ENCODE measurements around the gene ARG2. TPM values are rescaled to one million over a fixed set of nuclear protein-coding genes. Genes with fewer than 3 reads are reported as not detected.
"Not testable (repeated sequence)": the region's sequence is repeated elsewhere in the genome, so short reads cannot be mapped to it uniquely, and the experiment has no call there.

The ARG2 gene
- total and polyA plus RNA-seq, 2 donors (not counting 1 experiment from before 2014, with no cell fraction given): 1.9 to 8.4 TPM

- H3K9me3 ChIP-seq (ENCODE audit: control insufficient read depth, insufficient read depth, low read depth, low read length): no peaks in the 10 kb centered on the region
- no peaks in the 10 kb centered on the region for H3K27me3 ChIP-seq (ENCODE audit: control insufficient read depth, insufficient read depth, low read length)
- H3K79me2 ChIP-seq (ENCODE audit: control insufficient read depth, insufficient read depth, low read length): no peaks in the 10 kb centered on the region
- no peak overlapping the region for H3K4me3 ChIP-seq (replicated peaks in 1 of 4; ENCODE audit: control extremely low read depth in 1 of 4, insufficient read depth in 1 of 4, low read depth in 3 of 4, low read length in 4 of 4)
- no peak for DNase-seq (ENCODE audit: low read depth in 2 of 2)
- no peak overlapping the region for H3K9ac ChIP-seq (ENCODE audit: insufficient read depth, low read length)
- H4K20me1 ChIP-seq (ENCODE audit: control insufficient read depth, extremely low read depth, insufficient read depth, low read length): no peaks in the 10 kb centered on the region
- no peak for TF ChIP-seq EZH2 (IDR thresholded peaks at IDR 0.05; ENCODE audit: low read length, missing control alignments)
- TF ChIP-seq CTCF (conservative IDR thresholded peaks at IDR 0.05 in 1 of 2, IDR thresholded peaks at IDR 0.05 in 1 of 2; ENCODE audit: low read depth in 1 of 2, low read length in 2 of 2): no peak
- H3K36me3 ChIP-seq (ENCODE audit: control insufficient read depth, insufficient read depth, low read length): no peaks in the 10 kb centered on the region
- H3K27ac ChIP-seq (ENCODE audit: insufficient read depth, low read length): no peak overlapping the region
- no peak overlapping the region for H3K4me2 ChIP-seq (ENCODE audit: extremely low read depth, insufficient read depth, low read length)
- no peak overlapping the region for H2AFZ ChIP-seq (ENCODE audit: low read length)
- no peaks in the 10 kb centered on the region for H3K4me1 ChIP-seq (ENCODE audit: control insufficient read depth, extremely low read depth, insufficient read depth, low read length)
Measured at GRCh38 chr14:67595392-67595791, 24.3 kb upstream of the ARG2 start.

- DNase-seq (ENCODE audit: low read depth in 2 of 2): peak; percentile 82 to 83
- Histone ChIP-seq H3K27ac (ENCODE audit: insufficient read depth, low read length) (peak within 1 kb of the TSS; percentile 70), H3K79me2 (ENCODE audit: control insufficient read depth, insufficient read depth, low read length) (no peaks in the 10 kb centered on the region), H3K36me3 (ENCODE audit: control insufficient read depth, insufficient read depth, low read length) (no peaks in the 10 kb centered on the region), H3K27me3 (ENCODE audit: control insufficient read depth, insufficient read depth, low read length) (no peaks in the 10 kb centered on the region), H3K4me3 (replicated peaks in 1 of 4; ENCODE audit: control extremely low read depth in 1 of 4, insufficient read depth in 1 of 4, low read depth in 3 of 4, low read length in 4 of 4) (peak within 1 kb of the TSS; percentile 77 to 88 (median 87)), H3K4me1 (ENCODE audit: control insufficient read depth, extremely low read depth, insufficient read depth, low read length) (no peaks in the 10 kb centered on the region), H3K9me3 (ENCODE audit: control insufficient read depth, insufficient read depth, low read depth, low read length) (no peaks in the 10 kb centered on the region), H4K20me1 (ENCODE audit: control insufficient read depth, extremely low read depth, insufficient read depth, low read length) (no peaks in the 10 kb centered on the region), H2AFZ (ENCODE audit: low read length) (peak within 1 kb of the TSS; percentile 94), H3K4me2 (ENCODE audit: extremely low read depth, insufficient read depth, low read length) (peak within 1 kb of the TSS; percentile 67), H3K9ac (ENCODE audit: insufficient read depth, low read length) (peak within 1 kb of the TSS; percentile 70)
- TF ChIP-seq CTCF (conservative IDR thresholded peaks at IDR 0.05 in 1 of 2, IDR thresholded peaks at IDR 0.05 in 1 of 2; ENCODE audit: low read depth in 1 of 2, low read length in 2 of 2) (peak; percentile 32 to 41), EZH2 (IDR thresholded peaks at IDR 0.05; ENCODE audit: low read length, missing control alignments) (no peak)
Measured at GRCh38 chr14:67599698-67600561, 19.8 kb upstream of the ARG2 start, which contains the start of gene PIGH. Gene PIGH (minus strand): TSS chr14:67600268. CDS start chr14:67600203, 65 bp downstream.

- not testable (repeated sequence) for H3K9me3 ChIP-seq (ENCODE audit: control insufficient read depth, insufficient read depth, low read depth, low read length); H4K20me1 ChIP-seq (ENCODE audit: control insufficient read depth, extremely low read depth, insufficient read depth, low read length); H3K4me1 ChIP-seq (ENCODE audit: control insufficient read depth, extremely low read depth, insufficient read depth, low read length); H3K27me3 ChIP-seq (ENCODE audit: control insufficient read depth, insufficient read depth, low read length); H3K79me2 ChIP-seq (ENCODE audit: control insufficient read depth, insufficient read depth, low read length); DNase-seq (ENCODE audit: low read depth in 2 of 2); H3K36me3 ChIP-seq (ENCODE audit: control insufficient read depth, insufficient read depth, low read length)
- Histone ChIP-seq H3K4me2 (ENCODE audit: extremely low read depth, insufficient read depth, low read length) (peak overlapping the region; percentile 67), H3K27ac (ENCODE audit: insufficient read depth, low read length) (peak overlapping the region; percentile 70), H3K9ac (ENCODE audit: insufficient read depth, low read length) (peak overlapping the region; percentile 70), H3K4me3 (replicated peaks in 1 of 4; ENCODE audit: control extremely low read depth in 1 of 4, insufficient read depth in 1 of 4, low read depth in 3 of 4, low read length in 4 of 4) (peak overlapping the region; percentile 55 to 88 (median 87)), H2AFZ (ENCODE audit: low read length) (peak overlapping the region; percentile 87)
Measured at GRCh38 chr14:67600562-67600974, 19.2 kb upstream of the ARG2 start.

Measured in fibroblast of lung (primary cell).